Right atrium auricular region (tissue), 2 donors: ENCODE data around the gene ELOB. TPM values are rescaled to one million over a fixed set of nuclear protein-coding genes. Genes with fewer than 3 reads are reported as not detected.

Experiments used
- DNase-seq: peaks from one replicate; pipeline ENCODE4 v3.0.0-alpha.2; 2019; ENCODE audit warnings: low spot score
- H3K27ac ChIP-seq, 2 donors: fragments of 200-600 bp; sonication (generic); 1 replicate in 1 of 2; 2 replicates in 1 of 2; pipeline ENCODE4 v1.5.1; 2016 to 2019
- H3K27me3 ChIP-seq, 2 donors: fragments of 200-600 bp; sonication (generic); one replicate each; pipeline versions ENCODE4 v1.5.1 to v1.6.0; 2017 to 2019
- H3K36me3 ChIP-seq: fragments of 200-600 bp; sonication (generic); one replicate; pipeline ENCODE4 v1.5.1; 2016
- H3K4me1 ChIP-seq, 2 donors: fragments of 200-600 bp; sonication (generic); one replicate each; pipeline versions ENCODE4 v1.5.1 to v1.6.0; 2017 to 2019
- H3K4me3 ChIP-seq, 2 donors: fragments of 200-600 bp; sonication (generic); 1 replicate in 1 of 2; 2 replicates in 1 of 2; pipeline ENCODE4 v1.5.1; 2017 to 2019; ENCODE audit warnings: mild to moderate bottlenecking in 1 of 2, moderate library complexity in 1 of 2
- H3K9me3 ChIP-seq, 2 donors: fragments of 200-600 bp; sonication (generic); one replicate each; pipeline ENCODE4 v1.5.1; 2019
- total RNA-seq, 2 donors: library from RNA; depleted of rRNA; stranded (reverse); fragments of >200 nt; gene quantifications; one replicate each; pipeline ENCODE4 v1.1.0, GENCODE V29; 2016
- TF ChIP-seq, protein P1 (sequence below), 2 donors: fragments of 200-600 bp; sonication (generic); IDR thresholded peaks; one replicate each; pipeline ENCODE4 v1.5.1; 2019; ENCODE audit warnings: antibody characterized with exemption in 2 of 2

ELOB gene
- total RNA-seq, 2 donors from 2014 or later, result 408 to 856 TPM

DNA sequence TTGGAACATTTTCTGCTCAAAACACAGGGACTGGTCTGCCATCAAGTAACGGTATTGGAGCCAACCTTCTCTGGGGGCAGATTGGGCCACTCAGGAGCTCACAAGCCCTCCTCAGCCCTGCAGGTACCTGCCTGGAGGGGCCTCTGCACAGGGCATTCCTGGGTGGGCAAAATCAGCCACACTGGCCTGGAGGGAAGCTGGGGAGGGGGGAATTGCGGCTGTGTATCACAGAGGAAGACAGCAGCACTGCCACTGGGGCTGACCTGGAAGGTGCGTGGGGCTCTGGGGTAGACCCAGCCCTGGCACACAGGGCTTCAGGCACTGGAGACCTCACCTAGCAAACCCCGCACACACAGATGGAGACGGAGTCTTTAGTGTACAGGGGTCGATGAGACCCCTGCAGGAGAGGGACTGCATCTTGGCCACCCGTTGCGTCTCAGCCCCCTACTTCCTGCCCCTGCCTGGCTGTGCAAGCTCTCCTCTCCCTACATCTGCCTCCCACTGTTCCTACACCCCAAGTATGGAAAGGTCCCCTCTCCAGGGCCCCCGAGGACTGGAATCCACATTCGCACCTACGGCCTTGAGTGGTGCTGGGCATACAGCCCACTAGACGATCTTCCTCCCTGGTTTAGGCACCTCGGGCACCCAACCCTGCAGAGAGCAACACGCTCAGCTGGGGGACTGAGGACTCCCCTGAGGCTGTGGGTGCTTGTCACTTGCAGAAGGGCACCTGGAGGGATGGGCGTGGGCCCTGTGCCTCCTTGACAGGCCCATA is 31.8 kb downstream of the ELOB start:
- H3K4me1 ChIP-seq, result no peaks in the 10 kb centered on the region
- no peaks in the 10 kb centered on the region for H3K27me3 ChIP-seq
- no peak overlapping the region for H3K4me3 ChIP-seq
- H3K9me3 ChIP-seq, result no peaks in the 10 kb centered on the region
- no peak for DNase-seq
- no peak overlapping the region for H3K27ac ChIP-seq
- TF ChIP-seq, protein P1, sequence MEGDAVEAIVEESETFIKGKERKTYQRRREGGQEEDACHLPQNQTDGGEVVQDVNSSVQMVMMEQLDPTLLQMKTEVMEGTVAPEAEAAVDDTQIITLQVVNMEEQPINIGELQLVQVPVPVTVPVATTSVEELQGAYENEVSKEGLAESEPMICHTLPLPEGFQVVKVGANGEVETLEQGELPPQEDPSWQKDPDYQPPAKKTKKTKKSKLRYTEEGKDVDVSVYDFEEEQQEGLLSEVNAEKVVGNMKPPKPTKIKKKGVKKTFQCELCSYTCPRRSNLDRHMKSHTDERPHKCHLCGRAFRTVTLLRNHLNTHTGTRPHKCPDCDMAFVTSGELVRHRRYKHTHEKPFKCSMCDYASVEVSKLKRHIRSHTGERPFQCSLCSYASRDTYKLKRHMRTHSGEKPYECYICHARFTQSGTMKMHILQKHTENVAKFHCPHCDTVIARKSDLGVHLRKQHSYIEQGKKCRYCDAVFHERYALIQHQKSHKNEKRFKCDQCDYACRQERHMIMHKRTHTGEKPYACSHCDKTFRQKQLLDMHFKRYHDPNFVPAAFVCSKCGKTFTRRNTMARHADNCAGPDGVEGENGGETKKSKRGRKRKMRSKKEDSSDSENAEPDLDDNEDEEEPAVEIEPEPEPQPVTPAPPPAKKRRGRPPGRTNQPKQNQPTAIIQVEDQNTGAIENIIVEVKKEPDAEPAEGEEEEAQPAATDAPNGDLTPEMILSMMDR (IDR thresholded peaks at IDR 0.05), result no peak
- H3K36me3 ChIP-seq, result no peaks in the 10 kb centered on the region

DNA sequence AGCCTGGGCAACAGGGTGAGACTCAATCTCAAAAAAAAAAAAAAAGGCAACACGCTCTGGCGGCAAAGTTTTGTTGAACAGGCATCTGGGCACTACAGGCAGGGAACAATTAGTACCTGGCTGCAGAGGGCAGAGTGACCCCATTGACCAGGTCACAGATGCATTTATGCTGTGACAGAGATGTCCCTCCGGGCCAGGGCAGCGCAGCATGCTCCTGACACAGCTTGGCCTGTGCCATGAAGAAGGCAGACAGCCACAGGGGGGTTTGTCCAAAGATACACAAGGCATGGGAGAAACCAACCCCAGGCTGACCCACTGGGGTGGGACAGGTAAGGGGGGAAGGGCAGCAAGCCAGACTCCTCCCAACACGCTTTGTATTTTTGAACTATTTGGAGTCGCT is 32.4 kb downstream of the ELOB start:
- TF ChIP-seq, protein P1 (IDR thresholded peaks at IDR 0.05), result no peak
- no peaks in the 10 kb centered on the region for H3K4me1 ChIP-seq
- no peaks in the 10 kb centered on the region for H3K36me3 ChIP-seq
- no peaks in the 10 kb centered on the region for H3K9me3 ChIP-seq
- H3K27ac ChIP-seq, result no peak overlapping the region
- H3K27me3 ChIP-seq, result no peaks in the 10 kb centered on the region
- H3K4me3 ChIP-seq, result no peak overlapping the region
- no peak for DNase-seq

DNA sequence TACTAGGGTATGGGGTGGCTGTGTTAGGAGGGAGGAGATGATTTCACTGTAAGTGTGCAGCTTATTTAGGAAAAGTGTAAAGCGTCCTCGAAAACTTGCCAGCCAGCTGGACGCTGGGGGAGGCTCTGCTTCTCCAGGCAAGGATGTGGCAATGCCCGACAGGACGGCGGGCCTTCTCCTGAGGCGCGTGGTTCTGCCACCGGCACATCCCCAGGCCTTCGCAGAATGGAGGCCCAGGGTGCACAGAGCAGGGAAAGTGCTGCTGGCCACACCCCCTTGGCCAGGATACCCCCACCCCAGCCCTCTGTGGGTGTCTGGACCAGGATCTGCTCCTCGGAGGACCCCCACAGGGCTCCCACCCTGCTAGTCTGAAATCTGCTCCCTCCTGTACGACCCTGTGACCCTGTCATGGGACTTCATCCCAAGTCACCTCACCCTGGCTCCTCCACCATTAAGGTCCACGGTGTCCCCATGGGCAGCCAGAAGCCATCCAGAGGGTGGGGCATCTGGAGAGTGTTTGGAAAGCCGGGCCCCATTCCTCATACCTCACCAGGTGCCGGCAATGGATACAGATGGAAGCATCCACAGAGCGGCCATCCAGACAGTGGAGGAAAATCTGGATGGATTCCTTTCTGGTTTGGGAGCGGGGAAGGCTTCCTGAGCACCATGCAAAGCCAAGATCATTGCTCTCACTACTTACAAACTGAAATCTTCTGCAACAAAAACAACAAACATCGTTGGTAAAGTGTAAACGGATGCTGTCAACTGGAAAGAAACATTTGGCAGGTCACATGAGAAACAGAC is 33.9 kb downstream of the ELOB start:
- H3K36me3 ChIP-seq, result no peaks in the 10 kb centered on the region
- no peaks in the 10 kb centered on the region for H3K27me3 ChIP-seq
- no peak overlapping the region for H3K27ac ChIP-seq
- no peaks in the 10 kb centered on the region for H3K9me3 ChIP-seq
- H3K4me3 ChIP-seq, result no peak overlapping the region
- H3K4me1 ChIP-seq, result no peaks in the 10 kb centered on the region
- TF ChIP-seq, protein P1 (IDR thresholded peaks at IDR 0.05), result no peak
- DNase-seq, result no peak

DNA sequence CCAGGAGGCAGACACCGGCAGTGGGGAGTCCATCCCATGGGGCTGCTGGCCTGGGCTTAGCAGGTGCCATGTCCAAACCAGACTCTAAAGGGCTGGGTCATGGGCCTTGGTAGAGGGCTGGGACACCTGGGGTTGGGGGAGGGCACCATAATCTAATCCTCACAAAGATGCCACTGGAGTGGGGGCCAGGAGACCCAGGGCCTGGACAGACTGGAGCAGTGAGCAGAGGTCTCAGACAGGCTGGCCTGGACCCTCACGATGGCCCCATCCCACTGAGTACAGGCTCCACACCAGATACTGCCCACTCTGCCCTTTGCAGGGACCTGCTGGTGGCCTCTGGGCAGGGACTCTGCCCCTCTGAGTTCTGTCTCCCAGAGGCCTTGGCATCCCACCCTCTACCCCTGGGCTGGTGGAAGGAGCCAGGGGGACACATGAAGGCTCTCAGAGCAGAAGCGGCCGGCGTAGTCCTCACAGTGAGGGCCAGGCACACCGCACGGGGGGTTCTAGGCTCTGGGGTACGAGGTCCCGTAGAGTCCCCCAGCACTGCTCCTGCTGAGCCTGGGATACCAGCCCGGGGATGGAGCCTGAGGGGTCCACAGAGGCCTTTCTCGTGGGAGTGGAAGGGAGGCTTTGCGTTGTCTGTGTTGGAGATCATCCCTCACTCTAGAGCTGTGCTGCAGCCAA is 34.6 kb downstream of the ELOB start:
- H3K36me3 ChIP-seq, result no peaks in the 10 kb centered on the region
- no peak for DNase-seq
- H3K9me3 ChIP-seq, result no peaks in the 10 kb centered on the region
- TF ChIP-seq, protein P1 (IDR thresholded peaks at IDR 0.05), result no peak
- no peaks in the 10 kb centered on the region for H3K4me1 ChIP-seq
- no peaks in the 10 kb centered on the region for H3K27me3 ChIP-seq
- no peak overlapping the region for H3K4me3 ChIP-seq
- H3K27ac ChIP-seq, result no peak overlapping the region

DNA sequence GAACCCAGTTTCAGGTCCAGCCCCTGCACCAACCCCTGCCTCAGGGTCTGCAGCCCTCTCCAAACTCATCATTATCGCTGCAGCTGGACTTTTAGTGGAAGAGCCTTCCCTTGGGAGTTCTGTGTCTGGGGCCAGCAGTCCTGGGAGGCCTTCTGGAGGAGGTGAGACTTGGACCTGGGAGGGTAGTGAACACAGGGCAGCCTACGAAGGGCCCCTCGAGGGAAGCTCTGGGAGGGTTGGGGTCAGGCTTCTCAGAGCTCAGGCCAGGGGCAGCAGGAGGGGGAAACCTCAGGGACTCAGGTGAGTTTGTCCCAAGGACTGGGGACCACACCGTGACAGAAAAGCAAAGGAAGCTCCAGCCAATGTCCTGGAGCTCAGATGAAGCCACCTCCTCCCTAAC is 35.9 kb downstream of the ELOB start:
- H3K9me3 ChIP-seq, result no peaks in the 10 kb centered on the region
- H3K36me3 ChIP-seq, result no peaks in the 10 kb centered on the region
- TF ChIP-seq, protein P1 (IDR thresholded peaks at IDR 0.05), result no peak
- H3K4me1 ChIP-seq, result no peaks in the 10 kb centered on the region
- H3K4me3 ChIP-seq, result no peak overlapping the region
- no peak for DNase-seq
- no peaks in the 10 kb centered on the region for H3K27me3 ChIP-seq
- no peak overlapping the region for H3K27ac ChIP-seq
